NK-92 (cell line): ENCODE results near the gene CHST3.
"Not testable (repeated sequence)": the region's sequence is repeated elsewhere in the genome, so short reads cannot be mapped to it uniquely, and the experiment has no call there.

Experiments
- DNase-seq: peaks from one replicate; lab custom pipeline; 2025; ENCODE audit not compliant: unreplicated experiment; lab: John Stamatoyannopoulos, UW

CHST3 gene

DNA sequence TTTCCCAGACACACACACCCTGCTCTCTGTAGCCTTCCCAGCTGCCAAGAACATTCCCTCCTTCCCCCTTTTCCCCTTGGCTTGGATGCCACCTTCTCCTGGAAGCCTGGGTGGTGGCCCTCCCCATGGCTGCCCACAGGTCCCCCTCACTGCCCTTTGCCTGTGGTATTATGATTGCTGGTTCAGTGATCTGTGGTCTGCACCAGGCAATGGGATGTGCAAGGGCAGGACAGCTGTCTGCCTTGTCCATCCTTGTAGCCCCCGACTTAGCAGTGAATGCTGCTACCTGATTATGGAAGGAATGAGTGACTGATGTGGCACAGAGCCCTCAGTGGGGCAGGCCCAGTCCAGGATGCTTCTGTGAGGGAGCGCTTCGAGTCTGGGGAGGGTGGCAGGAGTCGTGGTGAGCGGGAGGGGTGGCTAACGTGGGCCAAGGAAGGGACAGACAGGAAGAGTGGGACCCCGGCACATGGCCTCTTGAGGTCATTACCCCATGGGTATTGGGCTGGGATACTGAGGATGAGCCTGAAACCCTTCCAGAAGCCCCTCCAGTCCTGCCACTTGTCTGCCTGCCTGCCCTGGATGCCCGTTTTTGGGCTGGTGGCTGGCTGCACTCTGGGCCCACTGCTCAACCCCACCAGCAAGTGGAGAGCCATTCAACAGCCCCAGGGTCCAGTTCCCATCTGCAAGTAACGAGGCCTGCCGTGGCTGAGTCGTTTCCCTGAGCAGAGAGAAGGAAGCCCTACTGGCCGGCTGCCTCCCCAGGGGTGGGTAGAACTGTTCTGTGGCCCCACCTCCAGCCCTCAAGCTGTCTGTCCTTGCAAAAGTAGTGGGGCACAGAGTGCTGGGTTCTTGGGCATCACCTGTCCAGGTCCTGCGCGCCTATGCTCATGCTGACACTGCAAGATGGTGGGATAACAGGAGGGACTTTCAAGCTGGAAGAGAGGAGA, 8.8 kb downstream of the CHST3 start:
- DNase-seq = no peak

DNA sequence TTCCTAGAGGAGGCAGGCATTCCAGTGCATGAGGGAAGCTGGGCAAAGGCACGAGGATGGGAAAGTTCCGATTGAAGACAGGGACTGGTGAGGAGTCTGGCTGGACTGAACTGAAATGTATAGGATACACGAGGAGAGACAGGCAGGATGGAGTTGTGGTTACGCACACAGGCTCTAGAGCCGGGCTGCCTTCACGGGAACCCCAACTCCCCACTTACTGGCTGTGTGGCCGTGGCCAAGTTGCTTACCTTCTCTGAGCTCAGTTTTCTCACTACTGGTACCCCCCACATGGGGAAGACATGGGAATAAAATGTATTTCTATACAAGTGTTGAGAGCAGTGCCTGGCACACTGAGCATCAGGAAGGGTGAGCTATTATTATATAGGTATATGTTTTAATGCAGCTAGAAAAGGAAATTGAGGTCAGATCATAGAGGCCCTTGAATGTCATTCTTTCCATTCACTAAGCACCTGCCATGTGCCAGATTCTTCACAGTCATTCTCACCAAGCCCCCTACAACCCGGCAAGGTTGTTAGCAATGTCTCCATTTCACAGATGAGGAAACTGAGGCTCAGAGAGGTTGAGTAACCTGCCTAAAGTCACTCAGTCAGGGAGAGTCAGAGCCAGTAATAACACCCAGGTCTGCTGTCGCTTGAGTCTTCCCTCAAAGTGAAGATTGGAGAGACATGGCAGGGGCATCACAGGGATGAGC, 9.7 kb downstream of the CHST3 start:
- no peak for DNase-seq

DNA sequence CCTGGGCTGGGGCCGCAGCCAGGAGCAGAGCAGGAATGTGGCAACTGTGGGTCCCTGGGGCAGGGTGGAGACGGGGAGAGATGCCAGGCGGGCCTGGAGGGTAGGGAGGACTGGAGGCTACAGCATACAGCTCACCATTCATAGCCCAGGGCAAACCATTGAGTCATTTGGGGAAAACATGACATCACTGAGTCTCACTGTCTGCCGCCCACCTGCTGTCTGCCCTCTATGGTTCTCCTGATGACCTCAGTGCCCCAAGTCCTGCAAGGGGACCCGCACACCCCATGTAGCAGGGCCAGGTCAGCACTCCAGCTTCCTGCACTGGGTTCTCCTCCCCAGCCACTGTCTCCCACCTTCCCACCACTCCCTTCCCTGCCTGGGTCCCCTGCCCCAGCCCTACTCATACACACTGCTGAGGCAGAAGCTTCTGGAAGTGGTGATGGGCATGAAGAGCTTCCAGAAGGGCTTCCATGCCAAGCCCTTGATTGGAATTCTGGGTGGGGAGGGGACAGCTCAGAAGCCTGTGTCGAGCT, 10.4 kb downstream of the CHST3 start:
- no peak for DNase-seq

DNA sequence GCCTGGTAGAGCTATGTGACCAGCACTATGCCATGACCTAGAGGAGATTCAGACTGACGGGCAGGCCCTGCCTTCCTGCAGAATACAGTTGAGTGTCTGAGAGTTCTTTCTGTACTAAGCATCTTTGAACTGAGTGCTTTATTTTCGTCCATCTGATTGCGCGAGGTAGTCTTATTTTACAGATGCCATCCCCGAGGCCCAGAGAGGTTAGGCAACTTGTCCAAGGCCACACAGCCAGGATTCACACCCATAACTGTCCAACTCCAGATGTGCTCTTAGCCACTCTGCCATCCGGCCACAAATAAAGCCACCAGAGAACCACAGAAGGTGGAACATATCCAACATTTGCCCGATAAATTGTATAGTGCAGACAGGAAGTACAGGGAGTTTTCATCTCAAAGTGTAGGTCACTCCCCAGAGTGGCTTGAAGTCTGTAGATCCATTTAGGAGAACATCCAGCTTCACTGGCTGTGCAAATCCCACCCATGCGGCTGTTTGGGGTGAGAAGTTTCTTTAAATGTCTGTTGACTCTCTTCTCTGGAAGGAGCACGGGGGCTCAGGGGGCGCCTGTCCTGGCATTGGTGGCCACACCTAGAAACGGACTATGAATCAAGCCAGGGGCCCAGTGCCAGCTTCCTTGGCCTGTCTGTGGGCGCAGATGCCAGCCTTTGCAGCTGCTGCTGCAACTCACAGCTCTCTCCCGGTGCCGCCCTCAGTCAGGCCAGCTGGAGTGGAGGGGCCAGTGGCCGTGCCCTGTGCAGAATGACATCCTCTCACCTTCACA, 11.1 kb downstream of the CHST3 start:
- DNase-seq = no peak

DNA sequence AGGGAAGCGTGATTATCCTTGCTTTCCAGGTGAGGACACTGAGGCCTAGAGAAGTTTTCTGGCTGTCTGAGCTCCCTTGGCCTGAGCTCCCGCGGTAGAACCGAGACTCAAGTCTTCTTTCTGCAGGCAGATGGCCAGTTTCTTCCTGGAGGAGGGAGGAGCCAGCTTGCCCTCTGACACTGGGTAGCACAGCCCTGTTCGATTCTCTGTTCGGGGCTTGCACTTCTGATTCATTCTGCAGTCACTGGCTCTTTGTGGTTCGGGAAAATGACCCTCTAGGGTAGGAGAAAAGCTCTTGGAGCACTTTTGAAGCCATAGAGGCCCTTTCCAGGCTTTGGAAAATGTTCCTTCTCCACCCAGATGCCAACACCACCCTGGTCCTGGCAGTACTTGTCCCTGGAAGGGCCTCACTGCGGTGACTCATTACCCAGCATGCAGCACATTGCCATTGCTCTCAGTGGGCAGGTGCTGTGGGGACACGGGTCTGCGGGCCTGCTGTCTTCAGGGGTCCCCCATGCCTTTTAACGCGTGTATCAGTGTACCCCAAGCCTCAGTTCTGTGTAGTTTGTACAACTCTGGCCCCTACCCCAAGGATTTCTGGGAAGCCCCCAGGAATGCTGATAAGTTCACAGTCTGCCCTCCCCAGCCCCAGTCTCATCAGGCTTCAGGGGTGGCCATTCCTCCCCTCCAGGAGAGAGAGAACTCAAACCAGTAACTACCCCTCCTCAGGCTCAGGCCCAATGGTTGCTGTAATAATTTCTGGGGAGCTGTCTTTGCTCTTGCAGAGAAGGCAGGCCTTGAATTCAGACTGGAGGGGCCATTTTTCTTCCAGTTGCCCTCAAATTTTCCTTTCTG, 11.9 kb downstream of the CHST3 start:
- no peak for DNase-seq

DNA sequence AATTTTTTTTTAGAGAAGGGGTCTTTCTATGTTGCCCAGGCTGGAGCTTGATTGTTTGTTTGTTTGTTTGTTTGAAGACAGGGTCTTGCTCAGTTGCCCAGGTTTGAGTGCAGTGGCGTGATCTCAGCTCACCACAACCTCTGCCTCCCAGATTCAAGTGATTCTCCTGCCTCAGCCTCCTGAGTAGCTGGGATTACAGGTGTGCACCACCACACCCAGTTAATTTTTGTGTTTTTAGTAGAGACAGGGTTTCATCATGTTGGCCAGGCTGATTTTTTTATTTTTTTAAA, 13.4 kb downstream of the CHST3 start:
- DNase-seq = not testable (repeated sequence)

DNA sequence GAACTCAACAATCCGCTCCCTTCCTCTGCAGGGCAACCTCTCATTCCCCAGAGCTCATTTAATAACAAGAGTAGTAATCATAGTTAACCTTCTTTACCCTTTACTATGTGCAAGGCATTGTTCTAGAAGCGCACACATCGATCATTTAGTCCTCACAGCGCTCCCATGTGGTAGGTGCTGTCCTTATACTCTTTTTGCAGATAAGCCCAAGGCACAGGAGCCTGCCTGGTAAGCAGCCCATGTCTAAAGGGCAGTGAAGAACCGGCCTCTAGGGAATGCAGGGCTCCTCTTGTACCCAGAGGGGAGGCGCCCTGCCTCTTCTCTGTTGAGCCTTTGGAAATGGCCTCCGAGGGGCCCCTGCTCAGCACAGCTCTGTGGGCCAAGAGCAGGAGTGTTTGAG, 14.3 kb downstream of the CHST3 start:
- no peak for DNase-seq

DNA sequence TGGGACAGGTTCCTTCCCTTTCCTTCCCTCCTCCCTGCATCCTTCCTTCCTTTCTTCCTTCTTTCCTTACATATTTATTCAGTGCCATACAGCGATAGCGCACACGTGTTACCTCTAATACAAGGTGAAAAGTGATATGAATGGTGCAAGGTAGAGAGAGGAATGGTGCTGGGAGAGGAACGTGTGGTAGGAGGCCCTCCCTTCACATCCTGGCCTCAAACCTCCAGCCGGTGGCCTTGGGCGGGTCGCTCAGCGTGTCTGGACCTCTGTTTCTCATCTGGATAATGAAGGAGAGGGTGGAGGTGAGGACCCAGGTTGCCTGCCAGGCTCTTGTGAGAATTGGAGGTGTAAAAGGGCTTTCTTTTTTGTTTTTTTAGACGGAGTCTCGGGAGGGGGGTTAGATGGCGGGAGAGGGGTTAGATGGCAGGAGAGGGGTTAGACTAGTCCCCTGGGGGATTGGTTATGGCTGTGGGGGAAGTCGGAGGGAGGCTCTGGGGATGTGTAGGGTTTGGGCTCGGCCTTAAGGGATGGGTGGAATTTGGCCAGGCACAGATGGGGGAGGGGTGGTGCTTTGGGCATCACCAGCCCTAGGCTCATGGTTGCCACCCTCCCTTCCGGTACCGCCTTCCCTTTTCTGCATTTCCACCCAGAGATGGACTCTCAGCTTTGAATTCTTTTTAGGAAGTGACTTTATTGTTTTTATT, 14.9 kb downstream of the CHST3 start:
- no peak for DNase-seq

DNA sequence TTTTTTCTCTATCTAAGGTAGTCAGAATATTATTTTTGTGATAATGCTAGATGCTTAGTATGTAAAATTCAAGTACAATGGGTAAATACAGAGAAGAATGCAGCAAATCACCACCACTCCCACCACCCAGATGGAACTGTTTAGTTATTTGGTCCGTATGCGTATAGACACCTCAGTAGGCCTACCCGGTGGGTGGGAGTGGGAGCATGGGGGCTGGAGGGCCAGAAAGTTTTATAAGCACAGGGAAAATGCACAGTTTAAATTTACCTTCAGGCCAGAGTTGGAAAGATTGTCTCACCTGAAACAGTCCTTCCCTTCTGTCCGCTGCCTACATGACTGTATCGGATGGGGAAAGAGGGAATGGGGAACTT, 15.5 kb downstream of the CHST3 start:
- DNase-seq = no peak

DNA sequence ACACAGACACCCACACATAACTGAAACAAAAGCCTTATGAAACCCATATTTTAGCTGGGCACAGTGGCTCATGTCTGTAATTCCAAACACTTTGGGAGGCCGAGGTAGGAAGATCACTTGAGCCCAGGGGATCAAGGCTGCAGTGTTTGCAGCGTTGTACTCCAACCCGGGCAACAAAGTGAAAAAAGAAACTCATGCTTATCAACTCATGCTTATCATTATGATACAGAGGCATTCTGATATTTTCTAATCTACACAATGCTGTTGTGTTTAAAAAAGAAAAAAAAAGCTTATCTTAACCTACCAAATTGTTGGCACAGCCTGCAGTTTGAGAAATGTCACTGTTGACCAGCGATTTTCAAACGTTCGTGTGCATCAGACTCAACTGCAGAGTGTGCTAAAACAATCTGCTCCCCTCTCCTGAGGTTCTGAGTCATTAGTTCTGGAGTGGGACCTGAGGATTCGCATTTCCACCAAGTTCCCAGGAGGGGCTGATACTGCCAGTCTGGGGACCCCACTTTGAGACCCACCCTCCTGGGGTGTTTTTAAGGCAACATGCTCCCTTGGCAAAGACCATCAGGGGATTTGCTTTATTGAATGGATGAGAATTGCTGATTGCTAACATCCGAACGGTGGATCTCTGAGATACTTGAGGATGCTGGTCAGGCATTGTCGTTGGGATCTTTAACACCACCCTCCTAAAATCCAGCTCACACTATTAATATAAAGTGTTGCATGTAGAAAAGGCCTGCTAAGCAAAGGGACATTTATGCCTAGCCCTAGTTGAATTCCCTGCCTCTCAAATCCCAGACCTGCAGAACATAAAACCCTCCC, 16.2 kb downstream of the CHST3 start:
- DNase-seq = no peak

DNA sequence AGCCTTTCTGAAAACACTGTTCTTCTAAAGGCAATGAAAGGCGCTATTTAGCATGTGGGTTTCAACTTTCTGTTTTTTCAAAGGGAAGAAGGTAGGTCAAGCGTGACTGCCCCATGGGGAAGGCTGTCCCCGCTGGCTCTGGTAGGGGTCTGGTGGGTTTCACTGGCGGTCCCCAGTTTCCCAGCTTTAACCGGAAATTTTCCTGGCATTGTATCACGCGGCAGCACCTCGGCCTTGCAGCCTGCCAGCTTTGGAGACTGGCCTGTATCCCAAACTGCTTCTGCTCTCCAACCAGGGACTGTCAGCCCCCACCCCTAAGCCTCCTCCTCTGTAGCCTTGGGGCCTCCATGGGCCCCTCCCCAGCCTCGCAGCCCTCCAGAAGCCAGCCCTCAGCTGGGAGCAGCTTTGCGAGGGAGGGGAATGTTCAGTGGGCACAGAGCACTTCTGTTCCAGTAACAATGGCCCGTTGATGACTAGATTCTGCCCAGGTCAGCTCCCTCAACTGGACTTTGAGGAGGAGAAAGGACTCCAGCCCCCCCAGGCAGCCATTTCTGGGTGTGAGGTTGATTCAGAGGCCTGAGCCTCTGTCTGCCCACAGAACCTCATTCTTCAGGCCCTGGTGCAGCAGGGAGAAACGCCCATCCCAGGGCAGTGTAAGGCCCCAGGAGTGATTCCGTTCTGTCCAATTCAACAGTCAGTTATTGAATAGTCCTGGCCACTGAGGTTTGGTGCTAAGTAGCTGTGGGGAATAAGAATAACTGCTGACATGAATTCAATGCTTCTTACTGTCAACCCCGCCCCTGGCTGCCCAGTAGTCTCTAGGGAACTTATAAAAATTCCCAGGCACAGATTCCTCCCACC, 17.1 kb downstream of the CHST3 start:
- no peak for DNase-seq

DNA sequence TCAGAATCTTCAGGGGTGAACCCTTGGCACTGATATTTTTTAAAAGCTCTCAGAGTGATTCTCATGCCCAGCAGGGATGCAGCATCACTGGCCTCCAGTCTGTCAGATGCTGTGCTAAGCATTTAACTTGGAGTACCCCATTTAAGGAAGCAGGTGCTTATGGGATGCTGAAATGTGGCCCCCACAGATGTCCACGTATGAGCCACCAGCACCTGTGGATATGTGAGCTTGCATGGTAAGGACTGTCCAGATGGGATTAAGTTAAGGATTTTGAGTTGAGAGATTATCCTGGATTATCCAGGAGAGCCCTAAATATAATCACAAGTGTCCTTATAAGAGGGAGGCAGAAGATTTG, 17.7 kb downstream of the CHST3 start:
- no peak for DNase-seq

DNA sequence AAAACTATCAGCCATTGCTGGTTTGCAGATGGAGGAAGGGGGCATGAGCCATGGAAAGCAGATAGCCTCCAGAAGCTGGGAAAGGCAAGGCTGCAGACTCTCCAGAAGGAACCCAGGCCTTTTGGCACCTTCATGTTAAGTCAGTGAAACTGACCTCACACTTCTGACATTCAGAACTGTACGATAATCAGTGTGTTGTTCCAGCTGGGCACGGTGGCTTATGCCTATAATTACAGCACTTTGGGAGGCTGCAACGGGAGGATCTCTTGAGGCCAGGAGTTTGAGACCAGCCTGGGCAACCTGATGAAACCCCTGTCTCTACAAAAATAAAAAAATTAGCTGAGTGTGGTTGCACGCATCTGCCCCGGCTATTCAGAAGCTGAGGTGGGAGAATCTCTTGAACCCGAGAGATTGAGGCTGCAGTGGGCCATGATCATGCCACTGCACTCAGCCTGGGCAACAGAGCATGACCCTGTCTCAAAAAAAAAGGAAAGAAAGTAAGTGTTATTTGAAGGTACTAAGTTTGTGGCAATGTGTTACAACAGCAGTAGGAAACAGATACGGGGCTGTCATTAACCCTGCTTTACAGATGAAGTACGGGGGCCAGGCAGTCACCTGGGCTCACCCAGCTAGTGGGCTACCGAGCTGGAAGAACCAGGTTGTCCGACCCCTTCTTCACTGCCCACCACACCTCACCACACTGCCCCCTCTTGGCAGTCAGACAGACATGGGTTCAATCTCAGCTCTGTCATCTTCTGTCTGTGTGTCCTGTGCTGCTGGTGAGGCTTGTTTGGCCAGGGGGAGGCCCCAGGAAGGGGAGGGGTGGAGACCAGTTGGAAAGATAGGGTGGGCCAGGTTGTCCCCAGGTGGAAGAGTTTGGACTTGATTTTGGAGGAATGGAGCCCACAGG, 18.3 kb downstream of the CHST3 start:
- no peak for DNase-seq

DNA sequence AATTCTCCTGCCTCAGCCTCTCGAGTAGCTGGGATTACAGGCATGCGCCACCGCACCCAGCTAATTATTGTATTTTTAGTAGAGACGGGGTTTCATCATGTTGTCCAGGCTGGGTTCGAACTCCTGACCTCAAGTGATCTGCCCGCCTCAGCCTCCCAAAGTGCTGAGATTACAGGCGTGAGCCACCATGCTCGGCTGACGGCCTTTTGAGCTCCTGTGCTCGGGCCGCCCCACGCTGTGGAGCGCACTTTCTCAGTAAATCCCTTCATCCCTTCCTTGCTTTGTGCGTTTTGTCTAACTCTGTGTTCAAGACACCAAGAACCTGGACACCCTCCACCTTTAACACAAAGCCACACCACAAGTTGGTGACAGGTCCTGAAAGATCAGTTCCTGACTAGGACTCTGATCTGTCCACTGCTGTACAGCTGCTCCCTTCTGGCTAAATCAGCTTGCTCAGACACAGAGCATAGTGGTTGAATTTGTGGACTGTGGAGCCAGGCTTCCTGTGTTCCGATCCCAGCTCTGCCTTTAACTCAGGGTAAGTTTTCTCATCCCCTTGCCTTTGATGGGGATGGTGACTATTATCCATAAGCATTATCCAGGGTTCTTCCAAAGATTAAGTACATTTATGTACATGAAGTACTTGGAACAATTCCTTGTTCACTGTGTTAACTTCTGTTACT, 20.1 kb downstream of the CHST3 start:
- DNase-seq = no peak

DNA sequence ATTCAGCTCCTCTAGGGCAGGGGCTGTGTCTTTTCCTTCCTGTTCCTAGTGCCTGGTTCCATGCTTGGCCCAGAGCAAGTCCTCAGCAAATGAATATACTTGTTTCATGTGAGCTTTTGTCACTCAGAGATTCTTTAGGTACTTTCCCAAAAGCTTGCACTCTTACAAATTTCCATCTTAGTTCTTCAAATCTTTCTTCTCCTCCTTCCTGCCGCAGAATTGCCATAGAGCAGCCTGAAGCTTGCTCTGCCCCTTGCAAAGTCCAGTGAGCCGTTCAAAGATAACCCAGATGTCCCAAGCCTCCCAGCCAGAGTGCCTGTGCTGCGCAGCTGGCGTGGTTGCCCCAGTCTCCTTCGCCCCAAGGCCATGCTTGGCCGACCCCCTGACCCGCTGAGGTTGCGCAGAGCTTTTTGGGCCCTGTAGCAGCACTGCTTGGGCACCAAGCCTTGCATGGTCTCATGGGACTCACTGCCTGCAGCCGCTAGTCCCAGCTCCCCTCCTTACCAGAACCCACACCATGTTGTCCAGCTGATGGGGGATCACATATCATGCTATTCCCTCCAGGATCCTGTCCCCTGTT, 20.7 kb downstream of the CHST3 start:
- no peak for DNase-seq

DNA sequence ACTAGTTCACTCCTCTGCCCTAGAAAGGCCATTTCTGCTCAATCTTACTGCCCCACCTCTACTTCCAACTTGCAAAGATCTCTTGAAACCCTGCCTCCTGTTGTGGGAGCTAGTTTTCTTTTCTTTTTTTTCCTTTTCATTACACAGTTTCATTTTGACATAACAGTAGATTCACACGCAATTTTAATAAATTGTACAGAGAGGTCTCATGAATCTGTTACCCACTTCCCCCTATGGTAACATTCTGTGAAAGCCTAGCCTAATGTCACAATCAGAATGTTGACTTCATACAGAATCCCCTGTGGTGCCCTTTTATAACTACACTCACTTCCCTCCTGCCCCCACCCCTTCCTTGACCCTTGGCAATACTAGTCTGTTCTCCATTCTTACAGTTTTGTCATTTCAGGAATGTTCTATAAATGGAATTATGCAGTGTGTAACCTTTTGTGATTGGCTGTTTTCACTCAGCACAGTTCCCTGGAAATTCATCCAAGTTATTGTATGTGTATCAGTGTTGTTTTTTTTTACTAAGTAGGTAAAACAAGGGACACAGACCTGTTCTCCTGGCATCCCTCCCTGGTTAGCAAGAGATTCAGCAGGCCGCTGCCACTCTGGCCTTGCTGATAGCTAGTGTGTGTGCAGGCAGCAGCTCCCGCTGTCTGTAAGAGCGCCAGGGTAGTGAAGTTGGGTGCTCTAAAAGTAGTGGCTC, 21.5 kb downstream of the CHST3 start:
- no peak for DNase-seq
